PC-9 (cell line): ENCODE measurements around the gene CROCC2. TPM values are rescaled to one million over a fixed set of nuclear protein-coding genes. Genes with fewer than 3 reads are reported as not detected.

ENCODE experiments used
- BruUV-seq: library from RNA; stranded (reverse); fragments of 400-500 nt; replicated peaks from 2 replicates; lab custom pipeline; 2021; lab: Mats Ljungman, UMichigan
- CTCF ChIA-PET: fragments of 300-600 bp; sonication (Branson Sonifier 250); formaldehyde crosslinking; loops from one replicate; lab custom pipeline; 2022; ENCODE audit warnings: antibody characterized with exemption; lab: Charles Lee
- POLR2A ChIA-PET: fragments of 300-600 bp; sonication (Branson Sonifier 250); formaldehyde crosslinking; loops from one replicate; lab custom pipeline; 2022; ENCODE audit warnings: antibody characterized with exemption; ENCODE audit not compliant: unreplicated experiment; lab: Charles Lee
- DNase-seq, 2 experiments: peaks; one replicate each; pipeline versions ENCODE4 v3.0.0 to v3.0.0-alpha.2; 2015 to 2022; ENCODE audit warnings: mixed read lengths in 1 of 2
- H2AFZ ChIP-seq: fragments of 200-600 bp; sonication (generic); 2 replicates; pipeline ENCODE4 v1.8.1; 2017; ENCODE audit warnings: antibody characterized with exemption
- H3F3A ChIP-seq: fragments of 200-600 bp; sonication (generic); 2 replicates; pipeline ENCODE4 v1.8.1; 2017; ENCODE audit warnings: antibody characterized with exemption, mild to moderate bottlenecking, low read depth; ENCODE audit not compliant: insufficient read depth
- H3K27ac ChIP-seq: fragments of 200-600 bp; sonication (generic); 2 replicates; pipeline ENCODE4 v1.6.1; 2016; ENCODE audit warnings: mixed run types
- H3K27me3 ChIP-seq: fragments of 200-600 bp; sonication (generic); 2 replicates; pipeline ENCODE4 v1.6.1; 2016; ENCODE audit warnings: low read depth, mixed run types; ENCODE audit not compliant: insufficient read depth
- H3K36me3 ChIP-seq: fragments of 200-600 bp; sonication (generic); 2 replicates; pipeline ENCODE4 v1.6.1; 2016; ENCODE audit warnings: low read depth, mixed run types
- H3K4me1 ChIP-seq: fragments of 200-600 bp; sonication (generic); replicated peaks from 2 replicates; pipeline ENCODE4 v1.6.1; 2016; ENCODE audit warnings: mixed run types; ENCODE audit not compliant: insufficient read depth
- H3K4me2 ChIP-seq: fragments of 200-600 bp; sonication (generic); 2 replicates; pipeline ENCODE4 v1.6.1; 2017; ENCODE audit warnings: mixed run types
- H3K4me3 ChIP-seq: fragments of 200-600 bp; sonication (generic); 2 replicates; pipeline ENCODE4 v1.6.1; 2016; ENCODE audit warnings: mixed run types
- H3K79me2 ChIP-seq: fragments of 200-600 bp; sonication (generic); 2 replicates; pipeline ENCODE4 v1.6.1; 2017; ENCODE audit warnings: low read depth, mixed run types
- H3K9me2 ChIP-seq: fragments of 200-600 bp; sonication (generic); 2 replicates; pipeline ENCODE4 v1.8.1; 2017; ENCODE audit warnings: mild to moderate bottlenecking; ENCODE audit not compliant: insufficient read depth
- H3K9me3 ChIP-seq: fragments of 200-600 bp; sonication (generic); 2 replicates; pipeline ENCODE4 v1.8.1; 2016; ENCODE audit warnings: low read depth; ENCODE audit not compliant: insufficient read depth
- H4K20me1 ChIP-seq: fragments of 200-600 bp; sonication (generic); 2 replicates; pipeline ENCODE4 v1.8.1; 2017; ENCODE audit not compliant: insufficient read depth
- CTCF ChIP-seq: fragments of 200-600 bp; sonication (generic); conservative IDR thresholded peaks from 2 replicates; pipeline ENCODE4 v1.6.1; 2017; ENCODE audit warnings: mixed run types, antibody characterized with exemption, mild to moderate bottlenecking, moderate library complexity
- EZH2 ChIP-seq: fragments of 200-600 bp; sonication (generic); IDR thresholded peaks from 2 replicates; pipeline ENCODE4 v1.8.0; 2017; ENCODE audit warnings: antibody characterized with exemption, low read depth
- intact Hi-C: fragments of 100-400 bp; cut with micrococcal nuclease; formaldehyde crosslinking; loops from one replicate; pipeline ENCODE4 v1.10.0; 2022; ENCODE audit not compliant: unreplicated experiment
- total RNA-seq: library from RNA; stranded (reverse); gene quantifications from 2 replicates; pipeline ENCODE4 v1.2.3, GENCODE V29; 2021

The CROCC2 gene
- total RNA-seq, 1 experiment from 2014 or later, result not detected

- no peak for DNase-seq
- no peak overlapping the region for H3K27ac ChIP-seq
- H4K20me1 ChIP-seq, result no peaks in the 10 kb centered on the region
- no peaks in the 10 kb centered on the region for H3K36me3 ChIP-seq
- H3K4me1 ChIP-seq, result no peaks in the 10 kb centered on the region
- no peaks in the 10 kb centered on the region for H3K79me2 ChIP-seq
- no peaks in the 10 kb centered on the region for H3K9me2 ChIP-seq
- no TSS peak for BruUV-seq
- no peaks in the 10 kb centered on the region for H3K9me3 ChIP-seq
- ChIA-PET POLR2A (no interaction called here), CTCF (no interaction called here)
- H3K4me2 ChIP-seq, result no peak overlapping the region
- peaks cover 63% of the 10 kb centered on the region for H3K27me3 ChIP-seq
- no peaks in the 10 kb centered on the region for H3F3A ChIP-seq
- intact Hi-C loops, result no loop called here
- no peak for TF ChIP-seq EZH2
- TF ChIP-seq CTCF, result no peak
- no peak overlapping the region for H2AFZ ChIP-seq
- H3K4me3 ChIP-seq, result no peak overlapping the region
Measured at GRCh38 chr2:240959941-240960308, 53.8 kb downstream of the CROCC2 start.

DNA sequence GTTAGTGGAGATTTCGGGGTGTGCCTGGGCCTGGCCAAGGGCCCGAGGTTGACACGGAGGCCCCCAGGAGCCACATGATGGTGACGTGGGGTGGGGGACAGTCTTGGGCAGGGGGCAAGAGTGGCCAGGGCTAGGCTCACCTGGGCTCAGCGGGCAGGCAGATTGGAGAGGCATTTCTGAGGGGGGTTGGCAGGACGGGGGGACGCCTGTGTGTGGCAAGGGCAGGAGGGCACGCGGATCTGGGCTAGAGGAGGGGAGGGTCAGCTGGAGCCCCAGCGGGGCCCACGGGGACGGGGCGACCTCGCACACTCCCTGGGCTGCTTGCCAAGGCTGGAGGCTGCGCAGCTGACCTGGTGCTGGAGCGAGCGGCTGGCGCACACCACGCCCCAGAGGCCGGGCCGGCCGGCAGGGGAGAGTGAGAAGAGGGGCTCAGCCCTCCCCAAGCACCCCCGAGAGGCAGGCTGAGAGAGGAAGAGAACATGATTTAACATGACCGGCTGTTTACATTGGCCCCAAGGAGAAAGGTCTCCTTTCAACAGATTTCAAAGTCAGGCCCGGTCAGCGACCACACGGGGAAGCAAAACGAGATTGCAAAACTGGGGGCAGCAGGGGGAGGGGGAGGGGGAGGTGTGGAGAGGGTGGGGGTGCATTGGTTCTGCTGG is 54.3 kb downstream of the CROCC2 start:
- Histone ChIP-seq H3K27me3 (peaks cover 58% of the 10 kb centered on the region), H3K27ac (no peak overlapping the region), H3K9me3 (no peaks in the 10 kb centered on the region), H3K4me2 (no peak overlapping the region), H3K4me1 (no peaks in the 10 kb centered on the region), H3K4me3 (no peak overlapping the region), H3K79me2 (no peaks in the 10 kb centered on the region), H2AFZ (no peak overlapping the region), H3K9me2 (no peaks in the 10 kb centered on the region), H3K36me3 (no peaks in the 10 kb centered on the region), H4K20me1 (no peaks in the 10 kb centered on the region), H3F3A (no peaks in the 10 kb centered on the region)
- ChIA-PET POLR2A (no interaction called here), CTCF (no interaction called here)
- DNase-seq, result no peak
- BruUV-seq, result no TSS peak
- no peak for TF ChIP-seq CTCF
- TF ChIP-seq EZH2, result no peak
- intact Hi-C loops, result no loop called here

GRCh38 chr2:240960971-240961876 is 55.1 kb downstream of the CROCC2 start:
- no peaks in the 10 kb centered on the region for H3K79me2 ChIP-seq
- H3K4me1 ChIP-seq, result no peaks in the 10 kb centered on the region
- no peak for TF ChIP-seq EZH2
- no peak for TF ChIP-seq CTCF
- intact Hi-C loops, result no loop called here
- BruUV-seq, result no TSS peak
- H3K27ac ChIP-seq, result no peak overlapping the region
- H2AFZ ChIP-seq, result no peak overlapping the region
- H3K36me3 ChIP-seq, result no peaks in the 10 kb centered on the region
- no peak for DNase-seq
- no peaks in the 10 kb centered on the region for H3K9me3 ChIP-seq
- H3K27me3 ChIP-seq, result peaks cover 50% of the 10 kb centered on the region
- H3K9me2 ChIP-seq, result no peaks in the 10 kb centered on the region
- no peaks in the 10 kb centered on the region for H4K20me1 ChIP-seq
- ChIA-PET CTCF (interaction anchor here (0.6 kb wide), 1 partner anchor 829 kb away, joined by 6 read pairs; no protein-coding TSS in a partner anchor), POLR2A (no interaction called here)
- H3K4me2 ChIP-seq, result no peak overlapping the region
- H3F3A ChIP-seq, result no peaks in the 10 kb centered on the region
- H3K4me3 ChIP-seq, result no peak overlapping the region
